K562 (cell line): ENCODE data around the gene JADE2. TPM values are rescaled to one million over a fixed set of nuclear protein-coding genes. Genes with fewer than 3 reads are reported as not detected.

Experiments
- ATAC-seq: fragments of 200-7000 bp; cut with Tn5 transposase; 3 replicates; pipeline ENCODE4 v1.9.1; 2020; ENCODE audit warnings: moderate library complexity
- BruUV-seq: library from RNA; stranded (reverse); fragments of 400-500 nt; replicated peaks from 2 replicates; lab custom pipeline; 2021; lab: Mats Ljungman, UMichigan
- CTCF ChIA-PET: fragments of 300-600 bp; formaldehyde crosslinking; extraction: SDS; loops from one replicate; lab custom pipeline; 2021; ENCODE audit warnings: low intra/inter-chr PET ratio; lab: Yijun Ruan, JAX
- POLR2A ChIA-PET: fragments of 300-600, 350-650 bp; sonication (Branson Sonifier 250); formaldehyde crosslinking; extraction: SDS; loops from one replicate; lab custom pipeline; 2021; ENCODE audit warnings: antibody characterized with exemption, inconsistent platforms; lab: Yijun Ruan, JAX
- DNase-seq, 4 experiments: peaks; one replicate each; pipeline versions ENCODE4 v3.0.0 to v3.0.0-alpha.2; 2011 to 2018; ENCODE audit warnings: low spot score in 3 of 4, mixed read lengths in 3 of 4; ENCODE audit errors: extremely low read depth in 1 of 4
- FAIRE-seq: peaks from 2 replicates; lab custom pipeline; 2011; peaks lifted over from hg19 to GRCh38; lab: Jason Lieb, UNC
- H2AFZ ChIP-seq: 2 replicates; pipeline ENCODE4 v1.6.0; 2011; ENCODE audit warnings: low read depth, low read length, control low read depth, inconsistent platforms
- H3K27ac ChIP-seq: fragments of 200-600 bp; 3 replicates; pipeline ENCODE4 v1.8.0; 2011; ENCODE audit warnings: low read depth, mild to moderate bottlenecking, control low read depth, inconsistent platforms, low read length, moderate library complexity, mixed read lengths; ENCODE audit errors: extremely low read depth
- H3K27me3 ChIP-seq, 2 experiments: fragments of 300-600 bp in 1 of 2; 2 replicates in 1 of 2; 3 replicates in 1 of 2; pipeline versions ENCODE4 v1.6.0 to v1.8.0; 2011; ENCODE audit warnings: inconsistent platforms in 2 of 2, low read length in 2 of 2, mild to moderate bottlenecking in 1 of 2, mixed read lengths in 1 of 2, moderate library complexity in 1 of 2; ENCODE audit not compliant: control insufficient read depth in 2 of 2, insufficient read depth in 2 of 2
- H3K36me3 ChIP-seq: fragments of 300-600 bp; 3 replicates; pipeline ENCODE4 v1.8.0; 2011; ENCODE audit warnings: mild to moderate bottlenecking, low read length, inconsistent platforms; ENCODE audit not compliant: control insufficient read depth, insufficient read depth
- H3K4me1 ChIP-seq, 2 experiments: fragments of 200-600 bp in 1 of 2; replicated peaks in 1 of 2; 2 replicates in 1 of 2; 3 replicates in 1 of 2; pipeline versions ENCODE4 v1.5.1 to v1.8.0; 2011; ENCODE audit warnings: inconsistent platforms in 2 of 2, low read length in 2 of 2, mild to moderate bottlenecking in 1 of 2, mixed read lengths in 1 of 2, moderate library complexity in 1 of 2; ENCODE audit not compliant: control insufficient read depth in 2 of 2, insufficient read depth in 2 of 2
- H3K4me2 ChIP-seq: 2 replicates; pipeline ENCODE4 v1.6.1; 2011; ENCODE audit warnings: low read length, control low read depth, inconsistent platforms, mixed read lengths; ENCODE audit not compliant: insufficient read depth
- H3K4me3 ChIP-seq: fragments of 200-600 bp; sonication (generic), shearing (Covaris generic); 2 replicates; pipeline ENCODE4 v1.5.1; 2016; ENCODE audit warnings: control low read depth, inconsistent platforms
- H3K79me2 ChIP-seq: fragments of 200-600 bp; 3 replicates; pipeline ENCODE4 v1.8.0; 2011; ENCODE audit warnings: low read length, inconsistent platforms; ENCODE audit not compliant: control insufficient read depth, insufficient read depth
- H3K9ac ChIP-seq, 2 experiments: 2 replicates each; pipeline versions ENCODE4 v1.6.0 to v1.6.1; 2011; ENCODE audit warnings: low read depth in 2 of 2, low read length in 2 of 2, control low read depth in 1 of 2, inconsistent platforms in 1 of 2, mild to moderate bottlenecking in 1 of 2, mixed read lengths in 1 of 2; ENCODE audit not compliant: insufficient read depth in 1 of 2
- H3K9me1 ChIP-seq: one replicate; pipeline ENCODE4 v1.6.0; 2011; ENCODE audit warnings: inconsistent platforms, mild to moderate bottlenecking, low read length, moderate library complexity; ENCODE audit not compliant: control insufficient read depth, insufficient read depth
- H3K9me3 ChIP-seq: replicated peaks from 2 replicates; pipeline ENCODE4 v1.5.1; 2011; ENCODE audit warnings: low read depth, low read length, inconsistent platforms; ENCODE audit not compliant: control insufficient read depth, insufficient read depth
- H4K20me1 ChIP-seq: replicated peaks from 2 replicates; pipeline ENCODE4 v1.6.1; 2011; ENCODE audit warnings: low read length, inconsistent platforms, mixed read lengths; ENCODE audit not compliant: control insufficient read depth, insufficient read depth
- CBX2 ChIP-seq: fragments of 200-600 bp; sonication (generic); IDR thresholded peaks from one replicate; pipeline ENCODE4 v1.6.1; 2012; ENCODE audit warnings: mild to moderate bottlenecking, low read length, inconsistent platforms; ENCODE audit not compliant: insufficient read depth, poor library complexity, severe bottlenecking
- EP400 ChIP-seq: fragments of 450-650 bp; IDR thresholded peaks from 2 replicates; pipeline ENCODE4 v1.6.1; 2017; ENCODE audit warnings: antibody characterized with exemption, mild to moderate bottlenecking, moderate library complexity
- FOXJ3 ChIP-seq: sonication (generic); formaldehyde crosslinking; IDR thresholded peaks from 2 replicates; pipeline ENCODE4 v1.4.0; 2020; ENCODE audit warnings: mild to moderate bottlenecking, missing genetic modification reagents
- HBP1 ChIP-seq: fragments of 450-650 bp; formaldehyde crosslinking; IDR thresholded peaks from 2 replicates; pipeline ENCODE4 v1.4.0; 2022; ENCODE audit warnings: missing genetic modification characterization
- KHSRP ChIP-seq: fragments of 450-650 bp; IDR thresholded peaks from 2 replicates; pipeline ENCODE4 v1.6.1; 2017
- NRF1 ChIP-seq, 2 experiments: fragments of 450-650 bp; IDR thresholded peaks in 1 of 2; conservative IDR thresholded peaks in 1 of 2; 2 replicates each; pipeline ENCODE4 v1.6.1; 2014; ENCODE audit warnings: mild to moderate bottlenecking in 2 of 2
- SMARCC2 ChIP-seq: fragments of 450-650 bp; IDR thresholded peaks from 2 replicates; pipeline ENCODE4 v1.6.1; 2017; ENCODE audit warnings: antibody characterized with exemption, moderate library complexity, mild to moderate bottlenecking, low read depth
- SMARCE1 ChIP-seq: fragments of 450-650 bp; IDR thresholded peaks from 2 replicates; pipeline ENCODE4 v1.7.1; 2016; ENCODE audit warnings: mild to moderate bottlenecking
- SPI1 ChIP-seq: IDR thresholded peaks from 2 replicates; pipeline ENCODE4 v1.6.1; 2011; ENCODE audit warnings: low read depth, low read length, control low read depth, borderline replicate concordance
- SREBF2 ChIP-seq: sonication (generic); formaldehyde crosslinking; IDR thresholded peaks from 2 replicates; pipeline ENCODE4 v1.4.0; 2020; ENCODE audit warnings: mild to moderate bottlenecking, missing genetic modification reagents
- STAT6 ChIP-seq: sonication (generic); formaldehyde crosslinking; IDR thresholded peaks from 2 replicates; pipeline ENCODE4 v1.8.1; 2023; ENCODE audit warnings: mild to moderate bottlenecking, missing genetic modification reagents
- TEAD2 ChIP-seq: fragments of 450-650 bp; IDR thresholded peaks from 2 replicates; pipeline ENCODE4 v1.6.1; 2016; ENCODE audit warnings: missing genetic modification characterization, control low read depth, missing compliant biosample characterization
- ZBTB17 ChIP-seq: fragments of 450-650 bp; formaldehyde crosslinking; IDR thresholded peaks from 2 replicates; pipeline ENCODE4 v1.4.0; 2020; ENCODE audit warnings: mild to moderate bottlenecking
- ZBTB7A ChIP-seq: IDR thresholded peaks from 2 replicates; pipeline ENCODE4 v1.6.1; 2011; ENCODE audit warnings: low read depth, mild to moderate bottlenecking, low read length, moderate library complexity, borderline replicate concordance; ENCODE audit not compliant: control insufficient read depth
- ZC3H11A ChIP-seq: IDR thresholded peaks from 2 replicates; pipeline ENCODE4 v1.6.1; 2012; ENCODE audit warnings: low read depth, low read length, improper control_type of control experiment
- ZNF395 ChIP-seq: fragments of 200-800 bp; sonication (Bioruptor generic); IDR thresholded peaks from 2 replicates; pipeline ENCODE4 v1.6.1; 2017; ENCODE audit warnings: missing genetic modification characterization, missing compliant biosample characterization
- WGBS: fragments of 100-300 bp; shearing (Covaris generic); methylation state at CpG from one replicate; pipeline ENCODE4 v1.1.6; 2016; ENCODE audit warnings: low coverage, mixed read lengths; ENCODE audit not compliant: insufficient coverage; ENCODE audit errors: missing lambda C conversion rate; 5-methylcytosine and 5-hydroxymethylcytosine counted together
- in situ Hi-C: fragments of 300-500 bp; cut with MboI; formaldehyde crosslinking; loops from 4 replicates; pipeline ENCODE4 v1.15.0; 2018; ENCODE audit warnings: inconsistent platforms, mixed read lengths
- intact Hi-C: fragments of 100-400 bp; cut with micrococcal nuclease; formaldehyde crosslinking; loops from 2 replicates; pipeline ENCODE4 v1.14.2; 2022
- polyA plus RNA-seq, 8 experiments: library from polyadenylated mRNA; depleted of rRNA in 4 of 8; stranded (reverse) in 5 of 8; unstranded in 3 of 8; fragments of >200 nt; fragmentation: Nextera tagmentation in 2 of 8; fragmentation: Illumina TruSeq in 1 of 8; extraction: Ambion mirVana in 2 of 8; extraction: Trizol in 1 of 8; gene quantifications; 2 replicates each; pipeline versions ENCODE4 v1.2.1 to v1.2.3, GENCODE V29; 2011 to 2014; ENCODE audit warnings: inconsistent platforms in 1 of 8, missing spikeins in 1 of 8
- total RNA-seq, 7 experiments: library from RNA; depleted of rRNA in 6 of 7; stranded (reverse); fragments of >200 nt in 6 of 7; fragmentation: Illumina TruSeq in 2 of 7; extraction: Trizol in 2 of 7; gene quantifications; 2 replicates each; pipeline versions ENCODE4 v1.2.1 to v1.2.3, GENCODE V29; 2011 to 2021; ENCODE audit warnings: low replicate concordance in 1 of 7

The JADE2 gene
- total and polyA plus RNA-seq, 9 of the 15 experiments (the other 6 are each of a cell fraction or from before 2014, with no cell fraction given): 0.50 to 23.3 (median 9.1) TPM

DNA sequence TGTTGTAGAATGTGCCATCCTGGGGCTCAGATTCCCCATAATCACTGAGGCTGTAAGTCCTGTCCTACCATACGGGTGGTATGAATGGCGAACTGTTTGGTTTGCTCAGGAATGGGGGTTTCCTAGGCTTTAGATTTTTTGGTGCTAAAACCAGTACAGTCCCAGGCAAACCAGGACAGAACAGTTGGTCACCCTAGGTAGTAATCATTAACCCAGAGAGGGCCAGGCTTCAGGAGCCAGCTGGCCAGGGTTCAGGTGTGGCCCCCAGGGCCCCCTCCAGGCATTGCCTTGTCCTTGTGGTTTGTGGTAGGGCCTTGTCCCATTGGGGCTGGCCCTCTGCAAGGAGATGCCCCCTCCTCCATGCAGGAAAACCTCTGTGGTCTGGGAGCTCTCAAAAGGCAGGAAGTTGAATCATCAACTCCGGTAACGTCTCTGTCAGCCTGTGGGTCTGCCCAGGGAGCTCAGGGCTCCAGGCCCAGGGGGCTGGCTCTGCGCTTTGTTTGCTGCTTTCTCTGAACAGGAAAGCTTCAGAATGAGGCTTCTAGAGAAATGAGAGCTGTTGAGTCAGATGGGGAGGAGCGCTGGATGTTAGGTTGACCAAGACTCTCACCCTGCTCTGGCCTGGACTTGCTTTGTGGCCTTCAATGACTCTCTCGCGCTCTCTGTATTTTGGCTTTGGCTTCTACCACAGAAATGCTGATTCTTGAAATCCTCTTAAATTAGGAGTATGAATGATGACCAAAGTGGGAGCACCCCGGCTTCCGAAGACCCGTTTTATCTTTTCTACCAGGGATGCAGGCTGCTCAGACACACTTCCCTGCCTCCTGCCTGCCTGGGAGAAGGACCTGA lies 22.2 kb upstream of the JADE2 start:
- Histone ChIP-seq H3K9me3 (no peaks in the 10 kb centered on the region), H3K36me3 (no peaks in the 10 kb centered on the region), H2AFZ (peak overlapping the region; percentile 91), H3K27me3 (no peaks in the 10 kb centered on the region), H3K79me2 (no peaks in the 10 kb centered on the region), H4K20me1 (no peaks in the 10 kb centered on the region), H3K4me1 (peaks cover 22 to 37% of the 10 kb centered on the region in 2 experiments), H3K27ac (peak overlapping the region; percentile 73), H3K9me1 (no peaks in the 10 kb centered on the region), H3K4me2 (0 out of 2 replicates have a peak overlapping the region, but pooled peaks have one; percentile 16), H3K4me3 (no peak overlapping the region), H3K9ac (peak overlapping the region; percentile 28 to 71; a peak in 2 of 4 replicates)
- BruUV-seq: no TSS peak
- 37% methylated on average over 11 of the region's 11 CpGs for WGBS
- ChIA-PET POLR2A (interaction anchor here (1.3 to 2.3 kb wide), 3 partner anchors 8 to 37 kb away, joined by 4 to 6 read pairs (median 4); no protein-coding TSS in a partner anchor), CTCF (no interaction called here)
- intact Hi-C loops: no loop called here
- in situ Hi-C loops: no loop called here
- FAIRE-seq: peak; percentile 80
- peak; percentile 31 to 69 (median 44) for DNase-seq
- peak; percentile 67 for ATAC-seq
- TF ChIP-seq NRF1 (conservative IDR thresholded peaks at IDR 0.05 in 1 of 2, IDR thresholded peaks at IDR 0.05 in 1 of 2) (peak; percentile 45 to 54; a peak in 3 of 4 replicates), HBP1 (CRISPR knock-in tag) (no peak), SMARCC2 (no peak), FOXJ3 (CRISPR knock-in tag) (no peak), SPI1 (0 out of 2 replicates have a peak, but pooled peaks have one; percentile 24), ZC3H11A (no peak), ZBTB17 (CRISPR knock-in tag) (peak; percentile 48; the same call in 1 of the 2 replicates), ZNF395 (peak; percentile 23; the same call in 1 of the 2 replicates), TEAD2 (tag) (no peak), ZBTB7A (peak; percentile 35; the same call in 1 of the 2 replicates), SREBF2 (no peak), EP400 (no peak), SMARCE1 (peak; percentile 25; the same call in 1 of the 2 replicates), KHSRP (no peak), STAT6 (CRISPR knock-in tag) (no peak), CBX2 (no peak)
